GM23338 (cell line): Measurements from ENCODE around the gene SNAP47. TPM values are rescaled to one million over a fixed set of nuclear protein-coding genes. Genes with fewer than 3 reads are reported as not detected.

Source experiments
- ATAC-seq: fragments of 200-7000 bp; cut with Tn5 transposase; 3 replicates; pipeline ENCODE4 v1.9.1; 2020
- DNase-seq: peaks from one replicate; pipeline ENCODE4 v3.0.0-alpha.2; 2015; ENCODE audit warnings: low spot score
- H2AFZ ChIP-seq: fragments of 200-600 bp; sonication (generic); 2 replicates; pipeline ENCODE4 v1.8.0; 2016; ENCODE audit warnings: antibody characterized with exemption, mild to moderate bottlenecking, moderate library complexity
- H3F3A ChIP-seq: fragments of 200-600 bp; sonication (generic); replicated peaks from 2 replicates; pipeline ENCODE4 v1.8.0; 2017; ENCODE audit warnings: antibody characterized with exemption, mixed run types, low read depth
- H3K27ac ChIP-seq: fragments of 200-600 bp; sonication (generic); 2 replicates; pipeline ENCODE4 v1.6.1; 2016; ENCODE audit warnings: low read depth
- H3K27me3 ChIP-seq: fragments of 200-600 bp; sonication (generic); 2 replicates; pipeline ENCODE4 v1.8.0; 2016; ENCODE audit warnings: mild to moderate bottlenecking, mixed run types, moderate library complexity; ENCODE audit not compliant: insufficient read depth
- H3K36me3 ChIP-seq: fragments of 200-600 bp; sonication (generic); 2 replicates; pipeline ENCODE4 v1.8.0; 2016; ENCODE audit warnings: mild to moderate bottlenecking; ENCODE audit not compliant: insufficient read depth
- H3K4me1 ChIP-seq: fragments of 200-600 bp; sonication (generic); 2 replicates; pipeline ENCODE4 v1.8.0; 2016; ENCODE audit warnings: mild to moderate bottlenecking, moderate library complexity; ENCODE audit not compliant: insufficient read depth
- H3K4me2 ChIP-seq: fragments of 200-600 bp; sonication (generic); 2 replicates; pipeline ENCODE4 v1.7.1; 2017; ENCODE audit warnings: mixed run types
- H3K4me3 ChIP-seq: fragments of 200-600 bp; sonication (generic); 2 replicates; pipeline ENCODE4 v1.6.1; 2016; ENCODE audit warnings: mixed run types
- H3K79me2 ChIP-seq: fragments of 200-600 bp; sonication (generic); replicated peaks from 2 replicates; pipeline ENCODE4 v1.8.0; 2017; ENCODE audit warnings: mild to moderate bottlenecking; ENCODE audit not compliant: insufficient read depth
- H3K9me2 ChIP-seq: fragments of 200-600 bp; sonication (generic); 2 replicates; pipeline ENCODE4 v1.8.0; 2017; ENCODE audit not compliant: insufficient read depth
- H4K20me1 ChIP-seq: fragments of 200-600 bp; sonication (generic); replicated peaks from 2 replicates; pipeline ENCODE4 v1.8.0; 2017; ENCODE audit warnings: mild to moderate bottlenecking; ENCODE audit not compliant: insufficient read depth
- H3K27ac Mint-ChIP-seq: 2 replicates; pipeline ENCODE4 v1.8.0; 2020; ENCODE audit warnings: inconsistent platforms, mild to moderate bottlenecking, moderate library complexity, mixed read lengths
- H3K27me3 Mint-ChIP-seq: 3 replicates; pipeline ENCODE4 v1.8.0; 2022; ENCODE audit warnings: low read depth, mild to moderate bottlenecking, moderate library complexity, mixed read lengths, inconsistent platforms; ENCODE audit not compliant: insufficient read depth, poor library complexity
- H3K36me3 Mint-ChIP-seq: 3 replicates; pipeline ENCODE4 v1.8.0; 2021; ENCODE audit warnings: low read depth, mild to moderate bottlenecking, inconsistent platforms, moderate library complexity, mixed read lengths
- H3K4me1 Mint-ChIP-seq: 3 replicates; pipeline ENCODE4 v1.8.0; 2020; ENCODE audit warnings: mild to moderate bottlenecking, inconsistent platforms, mixed read lengths
- H3K4me3 Mint-ChIP-seq: 3 replicates; pipeline ENCODE4 v1.8.0; 2021; ENCODE audit warnings: moderate library complexity, mild to moderate bottlenecking, inconsistent platforms, mixed read lengths
- H3K9me3 Mint-ChIP-seq: 3 replicates; pipeline ENCODE4 v1.8.0; 2020; ENCODE audit warnings: moderate library complexity, mild to moderate bottlenecking, inconsistent platforms, mixed read lengths
- CREB1 ChIP-seq: fragments of 250-450 bp; sonication (Bioruptor Pico); IDR thresholded peaks from 2 replicates; pipeline ENCODE4 v1.5.0; 2020; ENCODE audit warnings: low read depth, mild to moderate bottlenecking, moderate library complexity
- ETS1 ChIP-seq: IDR thresholded peaks from 2 replicates; pipeline ENCODE4 v1.6.1; 2016; ENCODE audit warnings: antibody characterized with exemption
- EZH2 ChIP-seq: fragments of 200-600 bp; sonication (generic); IDR thresholded peaks from one replicate; pipeline ENCODE4 v1.8.0; 2017; ENCODE audit warnings: antibody characterized with exemption, mild to moderate bottlenecking, low read depth; ENCODE audit not compliant: unreplicated experiment
- EZH2phosphoT487 ChIP-seq: fragments of 200-600 bp; sonication (generic); IDR thresholded peaks from one replicate; pipeline ENCODE4 v1.8.1; 2018; ENCODE audit warnings: antibody characterized with exemption; ENCODE audit not compliant: unreplicated experiment
- JUNB ChIP-seq: IDR thresholded peaks from one replicate; pipeline ENCODE4 v1.6.1; 2016; ENCODE audit warnings: antibody characterized with exemption; ENCODE audit not compliant: unreplicated experiment
- NANOG ChIP-seq: IDR thresholded peaks from 2 replicates; pipeline ENCODE4 v1.6.1; 2016; ENCODE audit warnings: antibody characterized with exemption, borderline replicate concordance
- POLR2AphosphoS5 ChIP-seq: IDR thresholded peaks from 2 replicates; pipeline ENCODE4 v1.6.1; 2016; ENCODE audit warnings: antibody characterized with exemption, low read depth
- STAT1 ChIP-seq: IDR thresholded peaks from one replicate; pipeline ENCODE4 v1.6.1; 2016; ENCODE audit warnings: antibody characterized with exemption; ENCODE audit not compliant: unreplicated experiment
- ZNF114 ChIP-seq: fragments of 250-450 bp; sonication (Bioruptor Pico); IDR thresholded peaks from 2 replicates; pipeline ENCODE4 v1.5.0; 2020; ENCODE audit warnings: mild to moderate bottlenecking, moderate library complexity
- ZNF331 ChIP-seq: fragments of 250-450 bp; sonication (Bioruptor Pico); IDR thresholded peaks from 2 replicates; pipeline ENCODE4 v1.5.0; 2020; ENCODE audit warnings: low read depth, mild to moderate bottlenecking, moderate library complexity
- ZNF462 ChIP-seq: fragments of 250-450 bp; sonication (Bioruptor Pico); IDR thresholded peaks from 2 replicates; pipeline ENCODE4 v1.5.0; 2020; ENCODE audit warnings: mild to moderate bottlenecking, moderate library complexity
- polyA plus RNA-seq: library from polyadenylated mRNA; unstranded; fragments of >200 nt; fragmentation: Nextera tagmentation; extraction: Ambion mirVana; gene quantifications from 2 replicates; pipeline ENCODE4 v1.2.1, GENCODE V29; 2016
- total RNA-seq: library from RNA; depleted of rRNA; stranded (reverse); fragments of >200 nt; shearing (Covaris generic); gene quantifications from 2 replicates; pipeline ENCODE4 v1.2.3, GENCODE V29; 2014
- TF ChIP-seq, protein P1 (sequence below): IDR thresholded peaks from one replicate; pipeline ENCODE4 v1.6.1; 2018; ENCODE audit warnings: antibody characterized with exemption; ENCODE audit not compliant: unreplicated experiment
- TF ChIP-seq, protein P2 (sequence below), 2 experiments: fragments of 200-600 bp in 1 of 2; sonication (generic) in 1 of 2; conservative IDR thresholded peaks; 2 replicates each; pipeline versions ENCODE4 v1.5.1 to v1.6.1; 2016 to 2017; ENCODE audit warnings: antibody characterized with exemption in 2 of 2, low read depth in 2 of 2, mild to moderate bottlenecking in 2 of 2, moderate library complexity in 1 of 2

The SNAP47 gene
- total and polyA plus RNA-seq, 2 experiments from 2014 or later = 19.5 to 51.8 TPM

- H3K4me3 Mint-ChIP-seq = no peak overlapping the region
- Histone ChIP-seq H3F3A (peaks cover 4% of the 10 kb centered on the region; the same call in 1 of the 2 replicates), H3K4me2 (no peak overlapping the region), H3K4me1 (no peaks in the 10 kb centered on the region), H3K79me2 (no peaks in the 10 kb centered on the region), H3K27ac (no peak overlapping the region), H4K20me1 (no peaks in the 10 kb centered on the region; the same call in none of the 2 replicates), H3K36me3 (no peaks in the 10 kb centered on the region), H3K9me2 (no peaks in the 10 kb centered on the region), H3K4me3 (no peak overlapping the region), H3K27me3 (peaks cover 9% of the 10 kb centered on the region), H2AFZ (no peak overlapping the region)
- no peak overlapping the region for H3K27ac Mint-ChIP-seq
- no peaks in the 10 kb centered on the region for H3K4me1 Mint-ChIP-seq
- no peaks in the 10 kb centered on the region for H3K9me3 Mint-ChIP-seq
- H3K36me3 Mint-ChIP-seq = no peaks in the 10 kb centered on the region
- peaks cover 11% of the 10 kb centered on the region for H3K27me3 Mint-ChIP-seq
- ATAC-seq = no peak
- DNase-seq = no peak
- TF ChIP-seq NANOG = no peak
- no peak for TF ChIP-seq JUNB
- no peak for TF ChIP-seq EZH2phosphoT487
- TF ChIP-seq EZH2 = no peak
- TF ChIP-seq, protein P1, sequence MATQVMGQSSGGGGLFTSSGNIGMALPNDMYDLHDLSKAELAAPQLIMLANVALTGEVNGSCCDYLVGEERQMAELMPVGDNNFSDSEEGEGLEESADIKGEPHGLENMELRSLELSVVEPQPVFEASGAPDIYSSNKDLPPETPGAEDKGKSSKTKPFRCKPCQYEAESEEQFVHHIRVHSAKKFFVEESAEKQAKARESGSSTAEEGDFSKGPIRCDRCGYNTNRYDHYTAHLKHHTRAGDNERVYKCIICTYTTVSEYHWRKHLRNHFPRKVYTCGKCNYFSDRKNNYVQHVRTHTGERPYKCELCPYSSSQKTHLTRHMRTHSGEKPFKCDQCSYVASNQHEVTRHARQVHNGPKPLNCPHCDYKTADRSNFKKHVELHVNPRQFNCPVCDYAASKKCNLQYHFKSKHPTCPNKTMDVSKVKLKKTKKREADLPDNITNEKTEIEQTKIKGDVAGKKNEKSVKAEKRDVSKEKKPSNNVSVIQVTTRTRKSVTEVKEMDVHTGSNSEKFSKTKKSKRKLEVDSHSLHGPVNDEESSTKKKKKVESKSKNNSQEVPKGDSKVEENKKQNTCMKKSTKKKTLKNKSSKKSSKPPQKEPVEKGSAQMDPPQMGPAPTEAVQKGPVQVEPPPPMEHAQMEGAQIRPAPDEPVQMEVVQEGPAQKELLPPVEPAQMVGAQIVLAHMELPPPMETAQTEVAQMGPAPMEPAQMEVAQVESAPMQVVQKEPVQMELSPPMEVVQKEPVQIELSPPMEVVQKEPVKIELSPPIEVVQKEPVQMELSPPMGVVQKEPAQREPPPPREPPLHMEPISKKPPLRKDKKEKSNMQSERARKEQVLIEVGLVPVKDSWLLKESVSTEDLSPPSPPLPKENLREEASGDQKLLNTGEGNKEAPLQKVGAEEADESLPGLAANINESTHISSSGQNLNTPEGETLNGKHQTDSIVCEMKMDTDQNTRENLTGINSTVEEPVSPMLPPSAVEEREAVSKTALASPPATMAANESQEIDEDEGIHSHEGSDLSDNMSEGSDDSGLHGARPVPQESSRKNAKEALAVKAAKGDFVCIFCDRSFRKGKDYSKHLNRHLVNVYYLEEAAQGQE = no peak
- no peak for TF ChIP-seq ZNF114 (CRISPR knock-in tag)
- TF ChIP-seq ZNF331 (CRISPR knock-in tag) = no peak
- TF ChIP-seq ETS1 = no peak
- TF ChIP-seq, protein P2, sequence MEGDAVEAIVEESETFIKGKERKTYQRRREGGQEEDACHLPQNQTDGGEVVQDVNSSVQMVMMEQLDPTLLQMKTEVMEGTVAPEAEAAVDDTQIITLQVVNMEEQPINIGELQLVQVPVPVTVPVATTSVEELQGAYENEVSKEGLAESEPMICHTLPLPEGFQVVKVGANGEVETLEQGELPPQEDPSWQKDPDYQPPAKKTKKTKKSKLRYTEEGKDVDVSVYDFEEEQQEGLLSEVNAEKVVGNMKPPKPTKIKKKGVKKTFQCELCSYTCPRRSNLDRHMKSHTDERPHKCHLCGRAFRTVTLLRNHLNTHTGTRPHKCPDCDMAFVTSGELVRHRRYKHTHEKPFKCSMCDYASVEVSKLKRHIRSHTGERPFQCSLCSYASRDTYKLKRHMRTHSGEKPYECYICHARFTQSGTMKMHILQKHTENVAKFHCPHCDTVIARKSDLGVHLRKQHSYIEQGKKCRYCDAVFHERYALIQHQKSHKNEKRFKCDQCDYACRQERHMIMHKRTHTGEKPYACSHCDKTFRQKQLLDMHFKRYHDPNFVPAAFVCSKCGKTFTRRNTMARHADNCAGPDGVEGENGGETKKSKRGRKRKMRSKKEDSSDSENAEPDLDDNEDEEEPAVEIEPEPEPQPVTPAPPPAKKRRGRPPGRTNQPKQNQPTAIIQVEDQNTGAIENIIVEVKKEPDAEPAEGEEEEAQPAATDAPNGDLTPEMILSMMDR (conservative IDR thresholded peaks at IDR 0.05; ENCODE audit: low read depth in 2 of 2) = no peak
- TF ChIP-seq CREB1 (CRISPR knock-in tag) = no peak
- no peak for TF ChIP-seq POLR2AphosphoS5
- no peak for TF ChIP-seq STAT1
- no peak for TF ChIP-seq ZNF462
These were observed 46.2 kb downstream of the SNAP47 start for GRCh38 chr1:227781314-227781930.
